Stimulated activated CD8-positive, alpha-beta memory T cell treated with anti-CD3 and anti-CD28 coated beads, Interleukin-12 subunit alpha, Interleukin-12 subunit beta, amount 100 ng/mL, for 1 hour (primary cell): ENCODE measurements around the gene TULP3.
"Not testable (repeated sequence)": the region's sequence is repeated elsewhere in the genome, so short reads cannot be mapped to it uniquely, and the experiment has no call there.

Experiments
- DNase-seq: peaks from one replicate; pipeline ENCODE4 v3.0.0-alpha.2; 2020; ENCODE audit warnings: low read depth

The TULP3 gene

DNA sequence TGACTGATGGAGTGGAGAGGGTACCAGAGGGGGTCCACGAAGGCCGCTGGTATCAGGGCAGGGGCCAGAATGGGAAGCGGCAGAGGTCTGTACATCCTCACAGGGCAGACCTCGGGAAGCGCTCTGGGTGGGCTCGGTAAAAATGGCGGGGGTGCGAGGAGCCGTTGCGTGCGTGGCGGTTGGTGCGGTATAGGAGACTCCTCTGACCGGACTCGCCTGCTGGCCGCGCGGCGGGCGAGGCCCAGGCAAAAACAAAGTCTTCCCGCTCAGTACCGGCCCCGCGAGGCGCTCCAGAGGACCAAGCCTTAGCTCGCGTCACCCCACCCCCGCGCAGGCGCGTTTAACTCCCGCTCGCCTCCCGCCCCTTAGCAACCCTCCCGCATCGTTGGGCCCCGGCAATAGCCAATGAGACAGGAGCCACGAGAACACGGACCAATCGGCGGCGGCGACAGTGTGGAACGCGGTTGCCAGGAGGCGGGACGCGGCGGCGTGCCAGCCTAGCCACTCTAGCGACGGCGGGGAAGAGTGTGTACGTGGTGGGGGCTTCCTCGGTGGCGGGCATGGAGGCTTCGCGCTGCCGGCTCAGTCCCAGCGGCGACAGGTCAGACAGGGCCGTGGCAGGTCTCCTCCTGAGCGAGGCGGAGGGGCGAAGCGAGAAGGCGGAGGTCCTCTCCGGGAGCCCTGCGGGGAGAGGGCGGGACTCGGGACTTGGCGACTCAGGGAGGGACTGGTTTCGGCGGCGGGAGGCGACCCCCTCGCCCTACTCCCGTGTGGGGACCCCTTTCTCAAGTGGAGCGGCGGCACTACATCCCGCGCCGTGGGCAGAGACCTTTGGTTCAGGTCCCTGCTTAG lies at the start of gene TULP3:
Gene TULP3, plus strand, starts transcription at position 504 of the 852 bp plus-strand sequence. Its CDS starts 57 bp downstream, at position 561.
- peak; percentile 98 for DNase-seq

- DNase-seq = no peak
These were observed 49.5 kb upstream of the TULP3 start for GRCh38 chr12:2841056-2841650.

GRCh38 chr12:2842948-2843347 lies 47.7 kb upstream of the TULP3 start:
- no peak for DNase-seq

DNA sequence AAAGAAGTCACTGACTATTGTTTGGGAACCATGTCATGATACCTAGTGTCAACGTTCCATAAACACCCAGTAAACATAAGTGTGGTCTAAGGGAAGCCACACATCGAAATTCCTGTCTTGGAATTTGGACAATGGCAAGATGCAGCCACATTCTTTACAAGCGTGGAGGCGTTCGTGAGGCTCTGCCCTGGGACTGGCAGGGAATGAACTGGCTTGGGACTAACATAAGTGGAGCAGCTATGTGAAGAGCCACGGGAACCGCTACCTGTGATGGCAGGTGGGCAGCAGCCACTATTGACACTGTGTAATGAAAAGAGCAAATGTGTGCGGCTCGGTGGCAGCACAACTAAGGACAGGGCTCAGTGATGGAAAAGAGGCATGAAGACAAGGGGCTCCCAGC lies 45.9 kb upstream of the TULP3 start:
- DNase-seq = no peak

GRCh38 chr12:2845280-2845679 lies 45.4 kb upstream of the TULP3 start:
- DNase-seq = no peak

DNA sequence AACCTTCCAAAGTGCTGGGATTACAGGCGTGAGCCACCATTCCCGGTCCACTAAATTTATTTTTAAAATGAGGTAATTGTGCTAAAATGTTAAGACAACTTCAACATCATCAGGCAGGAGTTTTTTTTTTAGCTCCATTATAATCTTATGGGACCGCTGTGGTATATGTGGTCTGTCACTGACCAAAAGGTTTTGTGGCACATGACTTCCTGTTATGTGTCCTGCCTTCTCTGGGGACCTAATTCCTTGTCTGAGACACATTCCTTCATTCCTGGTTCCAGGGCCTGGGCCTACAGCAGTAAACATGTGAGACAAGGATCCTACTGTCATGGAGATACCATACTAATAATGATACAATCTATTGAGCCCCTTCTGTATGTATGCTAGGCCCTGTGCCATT lies 38.8 kb upstream of the TULP3 start:
- no peak for DNase-seq

- DNase-seq = no peak
These were observed 37.1 kb upstream of the TULP3 start for GRCh38 chr12:2853626-2854025.

- no peak for DNase-seq
These were observed 35.8 kb upstream of the TULP3 start for GRCh38 chr12:2854669-2855453.

DNA sequence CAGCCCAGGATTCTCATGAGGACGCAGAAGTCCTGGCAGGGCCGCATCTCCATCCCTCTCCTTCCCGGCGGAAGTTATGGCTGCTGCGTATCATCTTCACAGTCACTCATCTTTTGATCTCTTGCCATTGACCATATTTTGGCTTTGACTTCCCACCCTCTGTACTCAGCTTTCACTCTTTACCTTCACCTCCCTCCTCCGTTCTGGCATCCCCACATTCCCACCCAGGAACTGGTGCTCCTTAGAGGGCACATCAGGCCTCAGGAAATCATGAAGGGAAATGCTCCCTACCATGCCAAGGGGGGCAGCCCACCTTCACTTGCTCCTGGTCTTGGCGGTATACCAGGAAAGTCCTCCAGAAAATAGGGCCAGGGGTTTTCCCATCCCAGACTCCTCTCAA lies 35.1 kb upstream of the TULP3 start:
- no peak for DNase-seq

GRCh38 chr12:2856051-2856450 lies 34.6 kb upstream of the TULP3 start:
- no peak for DNase-seq

- DNase-seq = no peak
These were observed 33.7 kb upstream of the TULP3 start, which contains the start of gene TEX52 for GRCh38 chr12:2857021-2857431. Gene TEX52 (minus strand): TSS chr12:2857039. CDS start chr12:2857026, 13 bp downstream.

GRCh38 chr12:2857576-2857975 lies 33.1 kb upstream of the TULP3 start:
- DNase-seq = no peak

GRCh38 chr12:2858334-2858733 lies 32.4 kb upstream of the TULP3 start:
- no peak for DNase-seq

GRCh38 chr12:2858944-2859421 lies 31.7 kb upstream of the TULP3 start:
- DNase-seq = no peak

GRCh38 chr12:2860170-2860569 lies 30.5 kb upstream of the TULP3 start:
- DNase-seq = no peak

DNA sequence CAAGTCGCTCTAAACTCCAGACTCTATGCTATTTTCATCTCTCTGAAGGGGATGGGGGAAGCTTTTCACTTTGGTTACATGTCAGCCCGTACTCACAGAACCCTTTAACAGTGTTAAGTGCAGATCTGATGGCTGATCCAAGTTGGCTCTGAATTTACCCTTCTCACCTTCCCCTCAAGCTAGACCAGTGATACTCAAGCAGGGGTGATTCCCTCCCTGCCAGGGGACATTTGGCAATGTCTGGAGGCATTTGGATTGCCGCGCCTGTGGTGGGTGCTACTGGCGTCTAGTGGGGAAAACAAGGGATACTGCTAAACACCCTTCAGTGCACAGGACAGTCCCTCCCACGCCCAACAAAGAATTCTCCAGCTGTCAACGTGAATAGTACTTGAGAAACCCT lies 27.8 kb upstream of the TULP3 start:
- no peak for DNase-seq

DNA sequence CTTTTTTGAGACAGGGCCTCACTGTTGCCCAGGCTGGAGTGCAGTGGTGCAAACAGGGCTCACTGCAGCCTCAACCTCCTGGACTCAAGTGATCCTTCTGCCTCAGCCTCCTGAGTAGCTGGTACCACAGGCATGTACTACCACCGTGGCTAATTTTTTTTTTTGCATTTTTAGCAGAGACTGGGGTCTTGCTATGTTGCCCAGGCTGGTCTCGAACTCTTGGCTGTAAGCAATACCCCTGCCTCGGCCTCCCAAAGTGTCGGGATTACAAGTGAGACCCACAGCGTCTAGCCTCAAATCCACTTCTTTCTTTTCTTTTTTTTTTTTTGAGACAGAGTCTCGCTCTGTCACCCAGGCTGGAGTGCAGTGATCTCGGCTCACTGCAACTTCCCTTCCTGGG lies 27.3 kb upstream of the TULP3 start:
- DNase-seq = not testable (repeated sequence)

- DNase-seq = no peak
These were observed 26.5 kb upstream of the TULP3 start for GRCh38 chr12:2864198-2864597.

- not testable (repeated sequence) for DNase-seq
These were observed 21.6 kb upstream of the TULP3 start for GRCh38 chr12:2868986-2869632.

- DNase-seq = no peak
These were observed 14.2 kb upstream of the TULP3 start for GRCh38 chr12:2876431-2877046.
